ENCODE measurements around the gene PRKCE. TPM values are rescaled to one million over a fixed set of nuclear protein-coding genes. Genes with fewer than 3 reads are reported as not detected.

The PRKCE gene
- total RNA-seq, 2 donors from 2014 or later, result 7.2 to 25.4 TPM

DNA sequence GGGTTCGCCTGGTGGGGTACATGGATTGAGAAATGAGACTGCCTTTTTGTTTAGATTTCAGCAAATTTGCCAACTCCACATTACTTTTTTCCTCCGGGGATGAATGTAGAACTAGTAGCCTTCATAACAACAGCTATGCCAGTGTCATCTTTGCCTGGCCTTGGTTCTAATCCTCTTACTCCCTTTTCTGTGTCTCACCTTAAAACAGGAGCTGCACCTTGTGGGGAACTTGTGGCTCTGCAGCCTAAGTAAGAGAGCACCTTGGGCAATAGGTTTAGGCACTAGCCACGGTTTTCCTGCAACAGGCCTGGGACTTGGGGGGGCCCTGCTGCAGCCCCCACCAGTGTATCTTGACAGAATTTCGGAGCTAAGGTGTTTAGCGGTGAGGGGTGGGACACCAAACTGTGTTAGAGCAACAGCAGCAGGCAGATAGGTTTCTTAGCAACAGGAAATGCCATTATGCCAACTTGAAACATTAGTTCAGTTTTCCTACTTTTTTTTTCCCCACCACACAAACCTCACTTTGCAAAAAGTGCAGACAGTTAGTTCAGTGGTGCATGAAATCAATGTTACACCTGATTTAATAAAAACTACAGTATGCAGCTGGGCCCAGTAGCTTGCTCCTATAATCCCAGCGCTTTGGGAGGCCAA, 173.7 kb downstream of the PRKCE start:
- peaks cover 19% of the 10 kb centered on the region for H3K4me1 ChIP-seq (replicated peaks)
- H3K27me3 ChIP-seq (replicated peaks; ENCODE audit: insufficient read depth), result no peaks in the 10 kb centered on the region
- DNase-seq (ENCODE audit: low spot score), result no peak
- intact Hi-C loops (cut with DNase I), result no loop called here
- WGBS, result 81% methylated on average over 6 of the region's 6 CpGs
- no peaks in the 10 kb centered on the region for H3K36me3 ChIP-seq
- TF ChIP-seq POLR2A (IDR thresholded peaks at IDR 0.05) (no peak), CTCF (IDR thresholded peaks at IDR 0.05) (no peak), POLR2AphosphoS5 (IDR thresholded peaks at IDR 0.05) (no peak)
- H3K27ac ChIP-seq, result peak overlapping the region; percentile 50 to 62
- no peak overlapping the region for H3K4me3 ChIP-seq
- H3K9me3 ChIP-seq, result no peaks in the 10 kb centered on the region

GRCh38 chr2:45826460-45826859, 175.0 kb downstream of the PRKCE start:
- Histone ChIP-seq H3K4me3 (no peak overlapping the region), H3K9me3 (no peaks in the 10 kb centered on the region), H3K27me3 (replicated peaks; ENCODE audit: insufficient read depth) (no peaks in the 10 kb centered on the region), H3K36me3 (no peaks in the 10 kb centered on the region), H3K4me1 (replicated peaks) (peaks cover 19% of the 10 kb centered on the region), H3K27ac (no peak overlapping the region)
- 95% methylated on average over 6 of the region's 6 CpGs for whole genome bisulfite sequencing
- intact Hi-C loops (cut with DNase I), result no loop called here
- TF ChIP-seq POLR2AphosphoS5 (IDR thresholded peaks at IDR 0.05) (no peak), POLR2A (IDR thresholded peaks at IDR 0.05) (no peak), CTCF (IDR thresholded peaks at IDR 0.05) (no peak)
- DNase-seq (ENCODE audit: low spot score), result no peak

DNA sequence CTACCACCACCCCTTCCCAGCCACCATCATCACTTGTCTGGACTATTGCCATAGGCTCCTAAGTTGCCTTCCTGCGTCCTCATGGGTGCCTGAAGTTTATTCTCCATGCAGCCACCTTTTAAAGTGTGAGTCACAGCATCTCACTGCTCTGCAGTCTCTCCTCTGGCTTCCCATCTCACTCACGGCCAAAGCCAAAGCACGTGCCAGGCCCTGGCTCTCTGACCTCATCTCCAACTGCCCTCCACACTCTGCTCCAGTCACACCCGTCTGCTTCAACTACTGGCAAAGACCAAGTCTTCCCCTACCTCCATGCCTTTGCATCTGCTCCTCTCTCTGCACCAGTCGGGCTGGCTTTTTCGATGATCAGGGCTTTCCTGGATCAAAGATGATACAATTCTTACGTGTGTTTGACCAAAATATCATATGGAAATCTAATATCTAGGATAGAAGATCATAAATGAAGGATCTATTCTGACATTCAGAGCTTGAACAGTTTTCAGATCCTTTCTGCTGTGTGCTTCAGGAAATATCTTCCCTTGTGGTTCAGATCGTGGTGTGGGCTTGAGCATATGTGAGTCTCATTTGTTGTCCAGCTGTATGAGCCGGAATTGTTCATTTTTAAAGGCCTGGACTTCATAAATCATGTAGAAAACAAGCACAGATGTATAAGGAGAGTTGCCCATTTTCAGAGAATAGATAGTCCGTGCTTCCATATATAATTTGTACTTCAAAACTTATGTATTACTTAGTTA, 175.6 kb downstream of the PRKCE start:
- Histone ChIP-seq H3K27ac (no peak overlapping the region), H3K36me3 (no peaks in the 10 kb centered on the region), H3K9me3 (no peaks in the 10 kb centered on the region), H3K4me1 (replicated peaks) (peaks cover 19% of the 10 kb centered on the region), H3K4me3 (no peak overlapping the region), H3K27me3 (replicated peaks; ENCODE audit: insufficient read depth) (no peaks in the 10 kb centered on the region)
- TF ChIP-seq POLR2A (IDR thresholded peaks at IDR 0.05) (no peak), POLR2AphosphoS5 (IDR thresholded peaks at IDR 0.05) (no peak), CTCF (IDR thresholded peaks at IDR 0.05) (no peak)
- DNase-seq (ENCODE audit: low spot score), result no peak
- intact Hi-C loops (cut with DNase I), result no loop called here
- 81% methylated on average over 10 of the region's 10 CpGs for WGBS

DNA sequence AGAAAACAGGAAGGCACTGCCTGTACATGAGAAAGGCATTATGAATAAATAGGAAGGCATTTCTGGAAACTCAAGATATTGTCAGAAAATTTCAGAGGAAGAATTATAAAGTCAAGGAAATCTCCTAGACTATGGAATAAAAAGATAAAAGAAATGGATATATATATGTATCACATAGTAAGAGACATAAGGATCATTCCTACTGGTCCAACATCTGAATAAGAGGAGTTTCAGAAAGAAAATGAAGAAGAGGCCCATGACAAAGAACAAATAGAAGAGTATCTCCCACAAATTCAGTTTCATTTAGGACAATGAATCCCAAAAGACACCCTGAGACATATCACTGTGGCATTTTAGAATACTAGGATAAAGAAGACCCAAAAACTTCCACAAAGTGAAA, 178.8 kb downstream of the PRKCE start:
- no peak overlapping the region for H3K4me3 ChIP-seq
- TF ChIP-seq CTCF (IDR thresholded peaks at IDR 0.05) (no peak), POLR2A (IDR thresholded peaks at IDR 0.05) (no peak), POLR2AphosphoS5 (IDR thresholded peaks at IDR 0.05) (no peak)

More for the DNA sequence above, 178.8 kb downstream of the PRKCE start:
- Histone ChIP-seq H3K9me3 (no peaks in the 10 kb centered on the region), H3K27me3 (replicated peaks; ENCODE audit: insufficient read depth) (no peaks in the 10 kb centered on the region), H3K36me3 (no peaks in the 10 kb centered on the region), H3K4me1 (replicated peaks) (no peaks in the 10 kb centered on the region), H3K27ac (no peak overlapping the region)
- DNase-seq (ENCODE audit: low spot score), result no peak
- intact Hi-C loops (cut with DNase I), result loop anchor here (10.0 kb wide), 1 partner anchor 334 kb away; no protein-coding TSS in a partner anchor
